HepG2 (cell line): ENCODE results near the gene GRK6. TPM values are rescaled to one million over a fixed set of nuclear protein-coding genes. Genes with fewer than 3 reads are reported as not detected.

Experiments used
- ATAC-seq: fragments of 200-7000 bp; cut with Tn5 transposase; 3 replicates; pipeline ENCODE4 v1.9.1; 2020; ENCODE audit warnings: mild to moderate bottlenecking, moderate library complexity
- BruUV-seq: library from RNA; stranded (reverse); fragments of 400-500 nt; replicated peaks from 2 replicates; lab custom pipeline; 2021; lab: Mats Ljungman, UMichigan
- CTCF ChIA-PET: fragments of 300-600 bp; formaldehyde crosslinking; extraction: SDS; loops from one replicate; lab custom pipeline; 2021; ENCODE audit warnings: low total read pairs, inconsistent platforms, low intra/inter-chr PET ratio; lab: Yijun Ruan, JAX
- POLR2A ChIA-PET: fragments of 350-600 bp; sonication (Branson Sonifier 250); formaldehyde crosslinking; loops from one replicate; lab custom pipeline; 2020; ENCODE audit warnings: antibody characterized with exemption, inconsistent platforms; lab: Yijun Ruan, JAX
- DNase-seq: peaks from one replicate; pipeline ENCODE4 v3.0.0-alpha.2; 2015; ENCODE audit warnings: low spot score
- FAIRE-seq: peaks from 3 replicates; lab custom pipeline; 2011; peaks lifted over from hg19 to GRCh38; lab: Jason Lieb, UNC
- H2AFZ ChIP-seq: one replicate; pipeline ENCODE4 v1.6.1; 2011; ENCODE audit warnings: low read length, inconsistent platforms
- H3K27ac ChIP-seq: fragments of 300-600 bp; 3 replicates; pipeline ENCODE4 v1.8.0; 2011; ENCODE audit warnings: mixed run types, mild to moderate bottlenecking, mixed read lengths, low read length, inconsistent platforms; ENCODE audit not compliant: insufficient read depth; ENCODE audit errors: extremely low read length
- H3K27me3 ChIP-seq, 2 experiments: fragments of 200-600 bp in 1 of 2; 2 replicates in 1 of 2; 3 replicates in 1 of 2; pipeline versions ENCODE4 v1.6.0 to v1.8.0; 2011; ENCODE audit warnings: low read length in 2 of 2, mild to moderate bottlenecking in 2 of 2, moderate library complexity in 2 of 2, inconsistent platforms in 1 of 2; ENCODE audit not compliant: insufficient read depth in 2 of 2, control insufficient read depth in 1 of 2
- H3K36me3 ChIP-seq, 2 experiments: fragments of 200-600 bp in 1 of 2; replicated peaks in 1 of 2; 2 replicates in 1 of 2; 3 replicates in 1 of 2; pipeline versions ENCODE4 v1.5.1 to v1.8.0; 2011; ENCODE audit warnings: low read length in 2 of 2, inconsistent platforms in 1 of 2; ENCODE audit not compliant: insufficient read depth in 2 of 2, control insufficient read depth in 1 of 2
- H3K4me1 ChIP-seq: 2 replicates; pipeline ENCODE4 v1.5.1; 2012; ENCODE audit warnings: low read length, inconsistent platforms; ENCODE audit not compliant: insufficient read depth
- H3K4me2 ChIP-seq: 2 replicates; pipeline ENCODE4 v1.6.0; 2011; ENCODE audit warnings: low read depth, low read length, inconsistent platforms
- H3K4me3 ChIP-seq, 3 experiments: fragments of 200-600 bp in 1 of 3; sonication (generic), shearing (Covaris generic) in 1 of 3; replicated peaks in 1 of 3; 2 replicates each; pipeline ENCODE4 v1.5.1; 2011 to 2016; ENCODE audit warnings: low read length in 3 of 3, inconsistent platforms in 2 of 3, low read depth in 2 of 3, mild to moderate bottlenecking in 2 of 3, control low read depth in 1 of 3, mixed read lengths in 1 of 3; ENCODE audit not compliant: insufficient read depth in 1 of 3
- H3K79me2 ChIP-seq: one replicate; pipeline ENCODE4 v1.6.1; 2011; ENCODE audit warnings: low read length, inconsistent platforms; ENCODE audit not compliant: insufficient read depth
- H3K9ac ChIP-seq: 2 replicates; pipeline ENCODE4 v1.6.0; 2011; ENCODE audit warnings: mild to moderate bottlenecking, low read depth, low read length, inconsistent platforms; ENCODE audit not compliant: insufficient read depth
- H3K9me3 ChIP-seq: 2 replicates; pipeline ENCODE4 v1.5.1; 2012; ENCODE audit warnings: mild to moderate bottlenecking, low read length
- H4K20me1 ChIP-seq: 2 replicates; pipeline ENCODE4 v1.6.0; 2011; ENCODE audit warnings: inconsistent platforms, mild to moderate bottlenecking, low read length, moderate library complexity; ENCODE audit not compliant: insufficient read depth
- IKZF1 ChIP-seq: fragments of 450-650 bp; IDR thresholded peaks from 2 replicates; pipeline ENCODE4 v1.7.1; 2016
- NR1H2 ChIP-seq: sonication (generic); formaldehyde crosslinking; IDR thresholded peaks from 2 replicates; pipeline ENCODE4 v1.8.1; 2022; ENCODE audit warnings: low read depth, missing genetic modification reagents, borderline replicate concordance
- STAT6 ChIP-seq: sonication (generic); formaldehyde crosslinking; IDR thresholded peaks from 2 replicates; pipeline ENCODE4 v1.4.0; 2020; ENCODE audit warnings: missing genetic modification reagents, mild to moderate bottlenecking, borderline replicate concordance
- ZNF441 ChIP-seq: sonication (generic); formaldehyde crosslinking; IDR thresholded peaks from 2 replicates; pipeline ENCODE4 v1.7.0; 2021; ENCODE audit warnings: missing genetic modification reagents, borderline replicate concordance
- ZNF547 ChIP-seq: sonication (generic); formaldehyde crosslinking; IDR thresholded peaks from 2 replicates; pipeline ENCODE4 v1.5.1; 2020; ENCODE audit warnings: mild to moderate bottlenecking, missing genetic modification reagents
- WGBS: methylation state at CpG from one replicate; pipeline ENCODE4 v1.1.6; 2017; ENCODE audit warnings: low lambda C conversion rate; 5-methylcytosine and 5-hydroxymethylcytosine counted together
- in situ Hi-C: cut with HindIII; loops from 2 replicates; pipeline ENCODE4 v1.10.0; 2017; ENCODE audit warnings: low pct_unique_long_range_greater_than_20kb; ENCODE audit not compliant: extremely low pct_ligation_motif_present
- intact Hi-C: fragments of 100-400 bp; cut with micrococcal nuclease; formaldehyde crosslinking; loops from one replicate; pipeline ENCODE4 v1.10.0; 2022; ENCODE audit not compliant: unreplicated experiment
- polyA plus RNA-seq, 8 experiments: library from polyadenylated mRNA; depleted of rRNA in 3 of 8; stranded (reverse) in 7 of 8; unstranded in 1 of 8; fragments of >200 nt; fragmentation: Illumina TruSeq in 4 of 8; extraction: Trizol in 4 of 8; gene quantifications; 2 replicates each; pipeline versions ENCODE4 v1.2.1 to v1.2.3, GENCODE V29; 2011 to 2016; ENCODE audit warnings: low read depth in 4 of 8, missing spikeins in 1 of 8, mixed read lengths in 1 of 8; ENCODE audit not compliant: insufficient read depth in 1 of 8
- total RNA-seq, 5 experiments: library from RNA; depleted of rRNA; stranded (reverse); fragments of >200 nt; fragmentation: Illumina TruSeq; extraction: Trizol; gene quantifications; 2 replicates each; pipeline ENCODE4 v1.2.3, GENCODE V29; 2016; ENCODE audit warnings: low read depth in 1 of 5
- TF ChIP-seq, protein P1 (sequence below): sonication (generic); formaldehyde crosslinking; IDR thresholded peaks from 2 replicates; pipeline ENCODE4 v1.8.0; 2022; ENCODE audit warnings: missing genetic modification reagents, mild to moderate bottlenecking, borderline replicate concordance
- TF ChIP-seq, protein P2 (sequence below): sonication (generic); formaldehyde crosslinking; IDR thresholded peaks from 2 replicates; pipeline ENCODE4 v1.5.0; 2020; ENCODE audit warnings: missing genetic modification reagents, mild to moderate bottlenecking, borderline replicate concordance
- TF ChIP-seq, protein P3 (sequence below): sonication (generic); formaldehyde crosslinking; IDR thresholded peaks from 2 replicates; pipeline ENCODE4 v1.4.0; 2020; ENCODE audit warnings: missing genetic modification reagents

GRK6 gene
- total and polyA plus RNA-seq, 2 of the 13 experiments (the other 11 are each of a cell fraction or from before 2014, with no cell fraction given), result 13.2 to 19.9 TPM

- TF ChIP-seq, protein P1, sequence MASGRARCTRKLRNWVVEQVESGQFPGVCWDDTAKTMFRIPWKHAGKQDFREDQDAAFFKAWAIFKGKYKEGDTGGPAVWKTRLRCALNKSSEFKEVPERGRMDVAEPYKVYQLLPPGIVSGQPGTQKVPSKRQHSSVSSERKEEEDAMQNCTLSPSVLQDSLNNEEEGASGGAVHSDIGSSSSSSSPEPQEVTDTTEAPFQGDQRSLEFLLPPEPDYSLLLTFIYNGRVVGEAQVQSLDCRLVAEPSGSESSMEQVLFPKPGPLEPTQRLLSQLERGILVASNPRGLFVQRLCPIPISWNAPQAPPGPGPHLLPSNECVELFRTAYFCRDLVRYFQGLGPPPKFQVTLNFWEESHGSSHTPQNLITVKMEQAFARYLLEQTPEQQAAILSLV (CRISPR knock-in tag), result no peak
- TF ChIP-seq ZNF547 (CRISPR knock-in tag) (no peak), STAT6 (CRISPR knock-in tag) (no peak), ZNF441 (CRISPR knock-in tag) (no peak), IKZF1 (no peak)
Measured at GRCh38 chr5:177489119-177489716, 62.7 kb downstream of the GRK6 start (continued).

DNA sequence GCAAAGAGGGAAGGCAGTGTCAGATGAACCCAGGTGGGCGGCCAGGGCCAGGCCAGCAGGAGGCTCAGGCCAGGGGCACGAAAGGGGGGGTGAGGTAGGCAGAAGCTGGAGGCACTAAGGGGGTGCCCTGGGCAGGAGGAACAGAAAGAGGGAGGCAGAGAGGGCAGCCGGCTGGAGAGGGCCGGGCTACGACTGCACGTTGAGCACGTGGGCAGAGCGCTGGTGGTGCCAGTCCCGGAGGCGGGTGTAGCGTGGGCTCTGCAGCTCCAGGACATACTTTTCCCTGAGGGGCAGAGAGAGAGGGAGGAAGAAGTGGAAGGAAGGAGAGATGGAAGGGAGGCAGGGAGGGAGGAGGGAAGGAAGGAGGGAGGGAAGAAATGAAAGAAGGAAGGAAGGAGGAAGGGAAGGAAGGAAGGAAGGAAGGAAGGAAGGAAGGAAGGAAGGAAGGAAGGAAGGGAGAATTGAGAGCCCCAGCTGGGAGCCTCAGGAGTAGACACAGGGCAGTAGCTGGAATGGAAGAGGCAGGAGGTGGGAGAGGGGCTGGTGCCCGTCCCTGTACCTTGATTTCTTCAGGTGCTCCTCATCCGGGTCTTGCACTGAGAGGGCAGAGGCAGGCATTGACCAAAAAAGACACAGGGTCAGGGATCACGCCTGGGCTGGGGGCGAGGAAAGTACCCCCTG lies 64.0 kb downstream of the GRK6 start:
- ChIA-PET CTCF (interaction anchor here (1.3 to 3.0 kb wide), 3 partner anchors 11 to 109 kb away, joined by 3 to 37 read pairs (median 14); partner anchors contain the start of gene B4GALT7), POLR2A (no interaction called here)
- no peaks in the 10 kb centered on the region for H3K27me3 ChIP-seq
- ATAC-seq, result no peak
- peaks cover 7% of the 10 kb centered on the region; the same call in 1 of the 2 replicates for H4K20me1 ChIP-seq
- FAIRE-seq, result no peak
- no peak for DNase-seq
- H3K4me3 ChIP-seq, result no peak overlapping the region
- peaks cover 15 to 18% of the 10 kb centered on the region in 2 experiments; a peak in 4 of 5 replicates for H3K36me3 ChIP-seq
- peaks cover 17% of the 10 kb centered on the region for H3K4me1 ChIP-seq
- no peak overlapping the region for H3K27ac ChIP-seq
- BruUV-seq, result no TSS peak
- H3K79me2 ChIP-seq, result no peaks in the 10 kb centered on the region
- no peak overlapping the region for H3K4me2 ChIP-seq
- intact Hi-C loops (no loop called here), in situ Hi-C loops (no loop called here)
- no peaks in the 10 kb centered on the region for H3K9me3 ChIP-seq
- no peak overlapping the region for H3K9ac ChIP-seq
- 96% methylated on average over 14 of the region's 15 CpGs for WGBS
- H2AFZ ChIP-seq, result no peak overlapping the region
- TF ChIP-seq, protein P2, sequence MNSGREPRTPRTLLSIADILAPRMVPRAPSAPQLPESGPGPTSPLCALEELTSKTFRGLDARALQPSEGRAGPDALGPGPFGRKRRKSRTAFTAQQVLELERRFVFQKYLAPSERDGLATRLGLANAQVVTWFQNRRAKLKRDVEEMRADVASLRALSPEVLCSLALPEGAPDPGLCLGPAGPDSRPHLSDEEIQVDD (CRISPR knock-in tag), result no peak
- no peak for TF ChIP-seq NR1H2 (CRISPR knock-in tag)
- TF ChIP-seq, protein P3, sequence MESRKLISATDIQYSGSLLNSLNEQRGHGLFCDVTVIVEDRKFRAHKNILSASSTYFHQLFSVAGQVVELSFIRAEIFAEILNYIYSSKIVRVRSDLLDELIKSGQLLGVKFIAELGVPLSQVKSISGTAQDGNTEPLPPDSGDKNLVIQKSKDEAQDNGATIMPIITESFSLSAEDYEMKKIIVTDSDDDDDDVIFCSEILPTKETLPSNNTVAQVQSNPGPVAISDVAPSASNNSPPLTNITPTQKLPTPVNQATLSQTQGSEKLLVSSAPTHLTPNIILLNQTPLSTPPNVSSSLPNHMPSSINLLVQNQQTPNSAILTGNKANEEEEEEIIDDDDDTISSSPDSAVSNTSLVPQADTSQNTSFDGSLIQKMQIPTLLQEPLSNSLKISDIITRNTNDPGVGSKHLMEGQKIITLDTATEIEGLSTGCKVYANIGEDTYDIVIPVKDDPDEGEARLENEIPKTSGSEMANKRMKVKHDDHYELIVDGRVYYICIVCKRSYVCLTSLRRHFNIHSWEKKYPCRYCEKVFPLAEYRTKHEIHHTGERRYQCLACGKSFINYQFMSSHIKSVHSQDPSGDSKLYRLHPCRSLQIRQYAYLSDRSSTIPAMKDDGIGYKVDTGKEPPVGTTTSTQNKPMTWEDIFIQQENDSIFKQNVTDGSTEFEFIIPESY (CRISPR knock-in tag), result no peak
